IPS-18a (cell line): ENCODE results near the gene DCUN1D4.

Experiments used
- H3K27ac ChIP-seq: one replicate; pipeline ENCODE4 v1.5.1; 2013; ENCODE audit warnings: low read length
- H3K27me3 ChIP-seq: one replicate; pipeline ENCODE4 v1.6.1; 2013; ENCODE audit warnings: mild to moderate bottlenecking, low read length; ENCODE audit not compliant: control insufficient read depth, insufficient read depth
- H3K36me3 ChIP-seq: one replicate; pipeline ENCODE4 v1.6.1; 2013; ENCODE audit warnings: low read depth, low read length; ENCODE audit not compliant: control insufficient read depth
- H3K4me1 ChIP-seq: one replicate; pipeline ENCODE4 v1.6.1; 2013; ENCODE audit warnings: low read depth, low read length; ENCODE audit not compliant: control insufficient read depth
- H3K4me3 ChIP-seq: one replicate; pipeline ENCODE4 v1.5.1; 2013; ENCODE audit warnings: low read length
- H3K9ac ChIP-seq: one replicate; pipeline ENCODE4 v1.6.1; 2013; ENCODE audit warnings: mild to moderate bottlenecking, low read length, moderate library complexity
- H3K9me3 ChIP-seq: one replicate; pipeline ENCODE4 v1.6.1; 2013; ENCODE audit warnings: low read depth, low read length; ENCODE audit not compliant: control insufficient read depth

The DCUN1D4 gene

GRCh38 chr4:51942108-51942832, 99.3 kb downstream of the DCUN1D4 start:
- H3K27me3 ChIP-seq = no peaks in the 10 kb centered on the region
- no peak overlapping the region for H3K9ac ChIP-seq
- H3K4me1 ChIP-seq = no peaks in the 10 kb centered on the region
- no peak overlapping the region for H3K4me3 ChIP-seq
- H3K36me3 ChIP-seq = no peaks in the 10 kb centered on the region
- peaks cover 8% of the 10 kb centered on the region for H3K9me3 ChIP-seq
- no peak overlapping the region for H3K27ac ChIP-seq

GRCh38 chr4:51942833-51943215, 99.9 kb downstream of the DCUN1D4 start:
- Histone ChIP-seq H3K27ac (no peak overlapping the region), H3K27me3 (no peaks in the 10 kb centered on the region), H3K4me1 (no peaks in the 10 kb centered on the region), H3K36me3 (no peaks in the 10 kb centered on the region), H3K4me3 (no peak overlapping the region), H3K9ac (no peak overlapping the region), H3K9me3 (peaks cover 8% of the 10 kb centered on the region)

- Histone ChIP-seq H3K9me3 (peaks cover 8% of the 10 kb centered on the region), H3K4me3 (no peak overlapping the region), H3K9ac (no peak overlapping the region), H3K27me3 (no peaks in the 10 kb centered on the region), H3K4me1 (no peaks in the 10 kb centered on the region), H3K36me3 (no peaks in the 10 kb centered on the region), H3K27ac (no peak overlapping the region)
Observed at GRCh38 chr4:51943221-51943620, 100.3 kb downstream of the DCUN1D4 start.

- H3K4me1 ChIP-seq = no peaks in the 10 kb centered on the region
- H3K4me3 ChIP-seq = no peak overlapping the region
- H3K9ac ChIP-seq = no peak overlapping the region
- peaks cover 7% of the 10 kb centered on the region for H3K9me3 ChIP-seq
- H3K36me3 ChIP-seq = no peaks in the 10 kb centered on the region
- no peak overlapping the region for H3K27ac ChIP-seq
- no peaks in the 10 kb centered on the region for H3K27me3 ChIP-seq
Observed at GRCh38 chr4:51958199-51958968, 115.4 kb downstream of the DCUN1D4 start.

- no peaks in the 10 kb centered on the region for H3K9me3 ChIP-seq
Observed at GRCh38 chr4:51960486-51960885, 117.5 kb downstream of the DCUN1D4 start.

GRCh38 chr4:51963841-51964517, 121.0 kb downstream of the DCUN1D4 start:
- H3K9ac ChIP-seq = no peak overlapping the region
- no peaks in the 10 kb centered on the region for H3K4me1 ChIP-seq
- no peaks in the 10 kb centered on the region for H3K36me3 ChIP-seq
- no peaks in the 10 kb centered on the region for H3K9me3 ChIP-seq
- no peak overlapping the region for H3K27ac ChIP-seq
- no peak overlapping the region for H3K4me3 ChIP-seq
- H3K27me3 ChIP-seq = no peaks in the 10 kb centered on the region

More at GRCh38 chr4:51960486-51960885, 117.5 kb downstream of the DCUN1D4 start:
- Histone ChIP-seq H3K9ac (no peak overlapping the region), H3K27ac (no peak overlapping the region), H3K27me3 (no peaks in the 10 kb centered on the region), H3K36me3 (no peaks in the 10 kb centered on the region), H3K4me1 (no peaks in the 10 kb centered on the region), H3K4me3 (no peak overlapping the region)

- Histone ChIP-seq H3K27ac (no peak overlapping the region), H3K27me3 (no peaks in the 10 kb centered on the region), H3K9me3 (no peaks in the 10 kb centered on the region), H3K4me1 (no peaks in the 10 kb centered on the region), H3K4me3 (no peak overlapping the region), H3K9ac (no peak overlapping the region), H3K36me3 (no peaks in the 10 kb centered on the region)
Observed at GRCh38 chr4:51965862-51966261, 122.9 kb downstream of the DCUN1D4 start.
